Endodermal cell (in vitro differentiated cells): ENCODE results near the gene HOXD9. TPM values are rescaled to one million over a fixed set of nuclear protein-coding genes. Genes with fewer than 3 reads are reported as not detected.

Experiments
- DNase-seq: peaks from one replicate; pipeline ENCODE4 v3.0.0-alpha.2; 2017
- H3K27ac ChIP-seq: 2 replicates; pipeline ENCODE4 v1.5.1; 2013; ENCODE audit warnings: mild to moderate bottlenecking, low read depth, low read length, moderate library complexity
- H3K27me3 ChIP-seq: 2 replicates; pipeline ENCODE4 v1.6.1; 2013; ENCODE audit warnings: mild to moderate bottlenecking, low read length, moderate library complexity; ENCODE audit not compliant: insufficient read depth, control insufficient read depth, poor library complexity, severe bottlenecking
- H3K36me3 ChIP-seq: 2 replicates; pipeline ENCODE4 v1.7.0; 2013; ENCODE audit warnings: mild to moderate bottlenecking, low read length, moderate library complexity; ENCODE audit not compliant: control insufficient read depth, insufficient read depth
- H3K4me1 ChIP-seq: one replicate; pipeline ENCODE4 v1.7.0; 2013; ENCODE audit warnings: low read length; ENCODE audit not compliant: control insufficient read depth, insufficient read depth
- H3K4me3 ChIP-seq: 2 replicates; pipeline ENCODE4 v1.5.1; 2013; ENCODE audit warnings: mild to moderate bottlenecking, low read length, moderate library complexity
- H3K9ac ChIP-seq: 2 replicates; pipeline ENCODE4 v1.6.1; 2013; ENCODE audit warnings: mild to moderate bottlenecking, low read length, moderate library complexity; ENCODE audit not compliant: poor library complexity, severe bottlenecking; ENCODE audit errors: extremely low read depth
- H3K9me3 ChIP-seq: 2 replicates; pipeline ENCODE4 v1.6.1; 2013; ENCODE audit warnings: mild to moderate bottlenecking, low read length, moderate library complexity; ENCODE audit not compliant: control insufficient read depth
- H3K27ac Mint-ChIP-seq: 2 replicates; pipeline ENCODE4 v1.8.0; 2020; ENCODE audit warnings: mixed read lengths
- H3K27me3 Mint-ChIP-seq: 2 replicates; pipeline ENCODE4 v1.8.0; 2021; ENCODE audit warnings: mild to moderate bottlenecking, mixed read lengths; ENCODE audit not compliant: insufficient read depth
- H3K36me3 Mint-ChIP-seq: 2 replicates; pipeline ENCODE4 v1.8.0; 2020; ENCODE audit warnings: low read depth, mixed read lengths
- H3K4me1 Mint-ChIP-seq: 2 replicates; pipeline ENCODE4 v1.8.0; 2020; ENCODE audit warnings: mixed read lengths
- H3K4me3 Mint-ChIP-seq: 2 replicates; pipeline ENCODE4 v1.8.0; 2020; ENCODE audit warnings: mild to moderate bottlenecking, moderate library complexity, mixed read lengths
- H3K9me3 Mint-ChIP-seq: 2 replicates; pipeline ENCODE4 v1.8.0; 2020; ENCODE audit warnings: mild to moderate bottlenecking, mixed read lengths
- WGBS, 2 experiments: methylation state at CpG; one replicate each; pipeline versions ENCODE4 v1.1.5 to v1.1.7; 2013; ENCODE audit warnings: missing lambda C conversion rate in 2 of 2, mixed read lengths in 1 of 2; ENCODE audit not compliant: insufficient coverage in 1 of 2, insufficient read length in 1 of 2; 5-methylcytosine and 5-hydroxymethylcytosine counted together
- total RNA-seq, 2 donors: library from RNA; stranded (reverse); fragmentation: NEBNext Ultra II Directional in 1 of 2; extraction: Animal tissue kit (Norgen Biotek cat#: 25700) in 1 of 2; gene quantifications; 2 replicates in 1 of 2; 3 replicates in 1 of 2; pipeline ENCODE4 v1.2.1, GENCODE V29; 2021
- TF ChIP-seq, protein P1 (sequence below): fragments of 200-600 bp; sonication (generic); conservative IDR thresholded peaks from 2 replicates; pipeline ENCODE4 v1.5.0; 2021; ENCODE audit warnings: antibody characterized with exemption, mild to moderate bottlenecking

The HOXD9 gene
- total RNA-seq, 2 donors from 2014 or later: not detected

DNA sequence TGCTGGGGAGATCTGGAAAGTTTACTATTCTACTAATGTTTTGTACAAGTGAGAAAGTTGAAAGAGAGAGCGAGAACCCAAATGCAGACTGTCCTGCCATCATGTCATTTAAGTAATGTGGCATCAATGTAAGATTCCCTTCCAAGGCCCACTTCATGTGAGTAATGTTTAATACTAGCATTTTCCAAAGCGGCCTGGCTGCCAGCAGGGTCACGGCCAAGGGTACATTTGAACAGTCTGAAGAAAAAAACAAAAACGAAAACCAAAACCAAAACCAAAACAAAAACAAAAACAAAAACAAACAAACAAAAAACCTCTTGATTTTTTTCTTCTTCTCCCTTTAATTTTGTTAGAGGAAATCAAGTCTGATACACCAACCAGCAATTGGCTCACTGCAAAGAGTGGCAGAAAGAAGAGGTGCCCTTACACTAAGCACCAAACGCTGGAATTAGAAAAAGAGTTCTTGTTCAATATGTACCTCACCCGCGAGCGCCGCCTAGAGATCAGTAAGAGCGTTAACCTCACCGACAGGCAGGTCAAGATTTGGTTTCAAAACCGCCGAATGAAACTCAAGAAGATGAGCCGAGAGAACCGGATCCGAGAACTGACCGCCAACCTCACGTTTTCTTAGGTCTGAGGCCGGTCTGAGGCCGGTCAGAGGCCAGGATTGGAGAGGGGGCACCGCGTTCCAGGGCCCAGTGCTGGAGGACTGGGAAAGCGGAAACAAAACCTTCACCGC, 3.7 kb upstream of the HOXD9 start:
- Mint-ChIP-seq H3K4me3 (no peak overlapping the region), H3K4me1 (no peaks in the 10 kb centered on the region), H3K9me3 (peaks cover 13% of the 10 kb centered on the region), H3K27me3 (peaks cover 99% of the 10 kb centered on the region), H3K27ac (no peak overlapping the region), H3K36me3 (no peaks in the 10 kb centered on the region)
- Histone ChIP-seq H3K9ac (no peak overlapping the region), H3K27ac (no peak overlapping the region), H3K4me3 (no peak overlapping the region), H3K9me3 (peaks cover 10% of the 10 kb centered on the region), H3K27me3 (peaks cover 100% of the 10 kb centered on the region), H3K36me3 (no peaks in the 10 kb centered on the region), H3K4me1 (no peaks in the 10 kb centered on the region)
- peak; percentile 85 for DNase-seq
- WGBS, 2 experiments: 7 to 16% methylated on average over 17 to 24 of the region's 24 CpGs
- TF ChIP-seq, protein P1, sequence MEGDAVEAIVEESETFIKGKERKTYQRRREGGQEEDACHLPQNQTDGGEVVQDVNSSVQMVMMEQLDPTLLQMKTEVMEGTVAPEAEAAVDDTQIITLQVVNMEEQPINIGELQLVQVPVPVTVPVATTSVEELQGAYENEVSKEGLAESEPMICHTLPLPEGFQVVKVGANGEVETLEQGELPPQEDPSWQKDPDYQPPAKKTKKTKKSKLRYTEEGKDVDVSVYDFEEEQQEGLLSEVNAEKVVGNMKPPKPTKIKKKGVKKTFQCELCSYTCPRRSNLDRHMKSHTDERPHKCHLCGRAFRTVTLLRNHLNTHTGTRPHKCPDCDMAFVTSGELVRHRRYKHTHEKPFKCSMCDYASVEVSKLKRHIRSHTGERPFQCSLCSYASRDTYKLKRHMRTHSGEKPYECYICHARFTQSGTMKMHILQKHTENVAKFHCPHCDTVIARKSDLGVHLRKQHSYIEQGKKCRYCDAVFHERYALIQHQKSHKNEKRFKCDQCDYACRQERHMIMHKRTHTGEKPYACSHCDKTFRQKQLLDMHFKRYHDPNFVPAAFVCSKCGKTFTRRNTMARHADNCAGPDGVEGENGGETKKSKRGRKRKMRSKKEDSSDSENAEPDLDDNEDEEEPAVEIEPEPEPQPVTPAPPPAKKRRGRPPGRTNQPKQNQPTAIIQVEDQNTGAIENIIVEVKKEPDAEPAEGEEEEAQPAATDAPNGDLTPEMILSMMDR: peak; percentile 78

DNA sequence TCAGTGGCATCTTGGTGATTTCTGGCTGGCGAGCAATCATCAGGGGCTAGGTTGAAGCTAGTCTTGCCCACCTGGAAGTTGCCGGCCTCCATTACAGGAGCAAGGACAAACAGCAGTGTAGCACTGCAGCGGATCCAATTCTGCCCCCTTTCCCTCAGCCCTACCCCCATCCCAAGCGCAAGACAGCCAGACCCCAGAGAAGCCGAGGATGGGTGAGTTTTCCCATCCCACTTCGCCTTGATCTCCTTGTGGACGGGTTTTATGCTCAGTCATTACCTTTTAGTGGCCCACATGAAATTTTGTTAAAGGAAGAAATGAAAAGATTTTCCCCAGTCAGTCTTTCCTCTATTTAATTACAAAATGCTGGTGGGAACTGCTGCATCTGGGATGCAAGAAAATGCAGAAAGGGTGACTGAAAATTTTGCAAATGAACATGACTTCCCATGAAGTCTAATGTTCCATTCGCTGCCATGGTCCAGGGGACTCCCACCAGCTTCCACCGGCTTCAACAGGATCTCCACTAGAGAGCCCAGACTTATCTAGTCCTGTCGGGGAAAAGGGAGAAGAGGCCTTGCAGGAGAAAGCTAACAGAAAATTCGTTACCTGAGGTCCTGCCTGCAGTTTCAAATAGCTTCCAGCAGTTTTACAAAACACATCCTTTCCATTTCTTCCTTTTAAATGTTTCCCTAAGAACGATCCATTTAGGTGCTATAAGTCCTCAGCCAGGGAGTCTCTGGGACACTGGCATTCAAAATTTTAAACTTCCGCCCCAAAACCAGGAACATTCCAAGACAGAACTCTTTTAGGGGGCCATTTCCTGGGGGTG, 1.9 kb upstream of the HOXD9 start:
- H3K27me3 ChIP-seq: peaks cover 100% of the 10 kb centered on the region
- no peak overlapping the region for H3K4me3 Mint-ChIP-seq

More for the DNA sequence above, 1.9 kb upstream of the HOXD9 start:
- Histone ChIP-seq H3K27ac (no peak overlapping the region), H3K4me3 (no peak overlapping the region), H3K9me3 (peaks cover 10% of the 10 kb centered on the region), H3K9ac (no peak overlapping the region), H3K4me1 (no peaks in the 10 kb centered on the region), H3K36me3 (no peaks in the 10 kb centered on the region)
- Mint-ChIP-seq H3K9me3 (peaks cover 13% of the 10 kb centered on the region), H3K4me1 (no peaks in the 10 kb centered on the region), H3K27ac (no peak overlapping the region), H3K36me3 (no peaks in the 10 kb centered on the region), H3K27me3 (peaks cover 99% of the 10 kb centered on the region)
- 18 to 24% methylated on average over 6 to 13 of the region's 13 CpGs for WGBS, 2 experiments
- DNase-seq: peak; percentile 48
- TF ChIP-seq, protein P1: peak; percentile 27
